COLO829 (cell line): ENCODE results near the gene EPS8L3.

Source experiments
- DNase-seq: peaks from one replicate; pipeline ENCODE4 v3.0.0; 2012; ENCODE audit warnings: low spot score

EPS8L3 gene

DNA sequence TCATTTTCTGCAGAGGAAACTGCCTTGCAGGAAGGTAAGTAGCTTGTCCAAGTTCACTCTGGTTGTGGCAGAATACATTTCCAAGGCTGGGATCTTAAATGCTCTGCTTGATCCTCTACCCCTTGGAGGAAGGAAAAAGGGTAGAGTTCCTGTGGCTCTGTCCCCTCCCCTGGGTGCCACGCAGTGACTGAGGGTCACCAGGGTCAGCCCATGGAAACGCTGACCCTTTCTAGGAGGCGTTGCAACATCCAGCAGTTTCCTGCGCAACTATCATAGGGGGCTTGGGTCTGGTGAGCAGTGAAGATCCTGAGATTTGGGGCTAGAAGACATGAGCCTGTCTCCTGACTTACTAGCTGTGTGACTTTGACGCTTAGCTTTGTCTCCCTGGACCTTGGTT, 29.4 kb upstream of the EPS8L3 start:
- DNase-seq = no peak

DNA sequence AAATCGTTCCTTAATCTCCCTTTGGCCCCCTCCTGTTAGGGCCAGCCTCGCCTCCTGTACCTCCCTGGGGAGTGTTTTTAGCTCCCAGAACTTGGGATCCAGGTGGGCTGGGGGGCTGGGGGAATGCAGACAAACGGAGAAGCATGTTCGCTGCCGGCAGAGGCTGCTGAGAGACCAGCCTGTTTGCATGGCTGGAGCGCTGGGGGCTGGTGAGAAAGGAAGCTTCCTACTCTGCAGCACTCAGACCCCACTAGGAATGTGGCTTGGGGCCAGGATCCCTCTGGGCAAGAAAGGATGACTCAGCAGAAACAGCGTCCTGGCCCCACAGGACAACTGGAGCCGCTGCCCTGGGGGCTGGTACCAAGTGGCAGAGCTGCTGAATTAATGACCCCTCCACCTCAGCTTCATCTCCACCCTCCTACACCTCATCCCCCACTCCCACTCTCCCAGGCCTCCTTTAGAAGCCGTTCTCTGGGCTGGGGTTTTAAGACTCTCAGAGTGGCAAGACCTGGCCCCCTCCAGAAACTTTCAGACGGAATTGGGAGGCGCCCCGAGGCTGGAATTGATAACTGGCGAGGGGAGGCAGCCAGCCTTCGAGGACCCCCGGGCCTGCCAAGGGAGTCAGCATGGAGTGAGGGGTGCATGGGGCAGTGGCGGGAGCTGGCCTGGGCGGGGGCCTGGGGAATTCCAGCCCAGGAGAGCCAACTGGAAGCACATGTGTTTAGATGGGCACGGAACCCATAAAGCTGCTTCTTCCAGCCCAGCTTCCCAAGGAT, 28.5 kb upstream of the EPS8L3 start:
- peak; percentile 49 for DNase-seq

DNA sequence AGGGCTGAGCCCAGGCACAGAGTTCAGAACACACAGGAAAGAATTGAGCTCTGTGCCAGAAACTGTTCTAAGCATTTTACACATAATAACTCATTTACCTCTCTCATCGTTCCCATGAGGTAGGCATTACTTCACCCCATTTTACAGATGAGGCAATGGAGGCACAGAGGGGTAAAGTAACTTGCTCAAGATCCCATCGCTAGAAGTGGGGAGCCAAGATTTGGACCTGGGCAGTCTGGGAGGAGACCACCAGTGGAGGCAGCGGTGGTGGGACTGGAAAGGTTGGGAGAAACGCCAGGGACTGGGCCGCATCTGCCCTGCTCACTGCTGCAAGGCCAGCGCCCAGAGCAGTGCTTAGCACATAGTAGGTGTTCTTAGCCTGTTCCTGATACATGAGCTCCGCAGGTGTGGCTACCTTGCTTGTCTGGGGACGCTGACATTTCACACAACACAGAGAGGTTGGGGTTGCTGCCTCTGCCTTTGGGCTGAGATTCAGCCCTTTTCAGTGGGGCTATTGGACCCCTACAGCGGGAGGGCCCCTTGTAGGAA, 27.8 kb upstream of the EPS8L3 start:
- no peak for DNase-seq

DNA sequence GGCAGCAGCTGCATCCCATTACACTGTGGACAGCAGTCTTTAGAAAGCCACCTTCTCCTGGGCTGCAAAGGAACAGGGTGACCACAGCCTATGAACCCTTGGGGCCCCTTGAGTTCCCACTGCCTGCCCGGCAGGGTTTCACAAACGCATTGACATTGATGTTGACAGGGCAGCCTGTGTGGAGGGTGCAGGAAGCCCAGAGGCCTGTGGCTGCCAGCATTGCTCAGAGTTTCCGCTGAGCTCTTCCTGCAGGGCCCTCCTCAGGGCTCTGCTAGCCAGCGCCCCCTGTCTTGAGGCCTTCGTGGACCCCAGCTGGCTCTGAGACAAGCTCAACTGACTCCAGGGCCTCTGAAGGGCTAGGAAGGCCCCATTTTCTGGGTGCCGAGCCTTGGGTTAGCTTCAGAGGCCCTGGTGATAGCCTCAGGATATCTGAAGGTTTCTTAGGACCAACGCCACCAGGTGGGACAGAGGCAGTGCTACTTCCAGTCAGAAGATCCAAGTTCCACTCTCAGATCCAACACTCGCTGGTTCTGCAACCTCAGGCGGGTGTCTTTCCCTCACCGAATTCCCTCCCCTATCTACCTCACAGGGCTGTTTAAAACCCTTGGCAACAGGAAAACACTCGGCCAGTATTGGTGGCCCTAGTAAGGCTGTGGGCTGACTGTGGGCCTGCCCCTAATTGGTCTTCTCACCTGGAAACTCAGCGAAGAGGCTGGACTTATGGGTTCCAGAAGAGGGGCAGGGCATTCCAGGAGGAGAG, 27.2 kb upstream of the EPS8L3 start:
- no peak for DNase-seq

DNA sequence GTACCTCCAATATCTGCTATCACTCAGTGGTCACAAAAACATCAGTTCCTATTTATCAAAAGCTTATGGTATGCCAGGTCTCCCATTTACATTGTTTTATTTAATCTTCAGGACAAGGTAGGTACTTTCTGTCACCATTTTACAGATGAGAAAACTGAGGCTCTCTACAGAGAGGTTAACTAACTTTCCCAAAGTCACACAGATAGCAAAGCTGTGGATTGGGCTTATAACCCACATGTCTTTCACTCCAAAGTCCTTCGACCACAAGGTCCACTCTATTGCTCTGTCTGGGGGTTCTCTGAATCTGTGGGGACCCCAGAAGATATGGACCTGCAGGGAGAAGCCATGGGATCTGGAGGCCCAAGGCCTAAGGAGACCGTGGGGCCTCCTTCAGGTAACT, 26.6 kb upstream of the EPS8L3 start:
- no peak for DNase-seq

DNA sequence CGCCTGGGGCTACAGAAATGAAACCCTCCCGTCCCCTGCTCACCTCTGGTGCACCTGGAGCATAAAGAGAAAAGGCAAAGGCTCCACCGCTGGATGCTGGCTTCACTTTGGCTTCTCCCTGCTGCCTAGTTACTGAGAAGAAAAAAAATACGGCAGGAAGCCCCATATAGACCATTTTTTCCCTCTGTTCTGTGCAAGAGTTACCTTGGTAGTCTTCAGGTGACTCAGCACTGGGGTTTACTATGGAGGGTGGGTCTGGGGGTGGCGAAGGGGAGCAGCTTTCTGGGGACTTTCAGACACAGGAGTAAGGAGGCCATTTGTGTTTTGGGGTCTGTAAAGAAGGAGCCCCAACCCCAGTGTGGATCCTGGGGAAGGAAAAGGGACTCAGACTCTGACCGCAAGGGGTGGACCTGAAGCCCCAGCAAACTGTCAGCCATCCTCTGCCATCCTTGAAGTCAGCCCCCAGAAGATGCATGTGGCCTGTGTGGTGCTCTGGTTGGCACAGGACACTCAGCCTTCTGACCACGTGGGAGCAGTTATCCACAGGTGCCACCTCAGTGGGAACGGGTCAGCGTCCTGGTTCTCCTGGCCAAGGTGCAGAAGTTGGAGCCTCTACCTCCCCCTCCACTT, 25.9 kb upstream of the EPS8L3 start:
- no peak for DNase-seq

DNA sequence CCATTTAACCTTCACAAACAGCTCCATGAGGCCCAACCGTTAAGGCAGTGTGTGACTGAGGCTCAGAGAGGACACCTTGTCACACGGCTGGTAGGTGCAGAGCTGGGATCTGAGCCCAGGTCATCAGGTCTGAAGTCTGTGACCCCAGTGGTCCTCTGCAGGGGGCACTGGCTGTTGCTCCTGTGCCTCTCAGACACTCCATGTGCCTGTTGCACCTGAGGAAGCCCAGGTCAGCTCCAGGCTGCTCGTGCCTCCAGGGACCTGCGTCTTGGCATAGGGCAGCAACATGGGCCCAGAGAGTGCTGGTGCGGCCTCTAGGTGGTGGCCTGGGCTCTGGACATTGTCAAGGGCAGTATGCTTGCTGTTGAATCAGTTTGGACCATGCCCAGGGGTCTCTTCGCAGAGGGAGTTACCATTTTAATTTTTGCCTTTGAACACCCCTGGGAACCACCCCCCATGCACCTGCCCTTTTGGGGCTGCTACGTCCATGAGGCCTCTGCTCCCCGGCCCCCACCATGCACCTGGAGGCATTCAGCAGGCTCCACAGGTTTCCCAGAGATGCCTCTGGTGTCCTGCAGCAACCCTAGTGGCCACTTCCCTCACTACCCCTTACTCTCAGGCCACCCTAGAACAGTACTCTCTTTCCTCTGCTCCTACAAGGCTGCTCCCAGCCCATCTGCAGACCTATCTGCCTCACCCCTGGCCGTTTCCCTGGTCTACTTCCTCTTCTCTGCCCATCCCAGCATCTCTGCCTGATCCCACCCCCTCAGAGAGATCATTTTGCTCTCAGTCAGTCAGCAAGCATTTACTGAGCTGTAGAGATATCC, 25.2 kb upstream of the EPS8L3 start:
- DNase-seq = no peak

DNA sequence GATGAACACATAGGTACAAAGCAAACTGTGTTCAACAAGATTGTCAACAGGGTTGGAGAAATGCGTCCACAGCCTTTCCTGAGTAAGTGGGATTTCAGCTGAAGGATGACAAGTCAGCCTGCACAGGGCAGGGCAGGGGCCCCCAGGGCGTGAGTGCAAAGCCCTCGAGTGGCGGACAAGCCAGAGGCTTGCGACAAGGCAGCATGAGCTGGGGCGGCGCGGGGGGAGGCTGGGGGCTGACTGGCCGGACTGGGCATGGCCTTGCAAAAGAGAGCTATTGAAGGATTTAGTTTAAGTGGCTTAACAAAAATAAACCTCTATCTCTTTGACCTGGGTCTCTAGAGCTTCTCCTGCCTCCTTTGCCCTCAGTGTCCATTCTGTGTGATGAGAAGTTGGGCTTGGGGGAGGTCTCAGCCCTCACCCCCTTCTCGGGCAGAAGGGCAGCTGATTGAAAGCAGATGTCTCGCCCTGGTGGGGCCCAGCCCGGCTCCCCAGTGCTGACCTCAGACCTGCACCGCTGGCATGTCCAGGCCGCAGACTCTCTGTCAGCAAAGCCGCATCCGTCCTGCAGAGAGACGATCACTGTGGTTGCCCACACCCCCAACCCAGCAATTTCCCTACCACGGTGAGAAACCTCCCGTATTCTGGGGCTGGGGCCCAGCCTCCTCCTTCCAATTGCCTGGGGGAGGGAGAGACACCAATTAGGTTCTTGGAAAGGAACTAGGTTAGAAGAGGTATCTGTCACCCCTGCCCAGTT, 24.3 kb upstream of the EPS8L3 start:
- DNase-seq = no peak

DNA sequence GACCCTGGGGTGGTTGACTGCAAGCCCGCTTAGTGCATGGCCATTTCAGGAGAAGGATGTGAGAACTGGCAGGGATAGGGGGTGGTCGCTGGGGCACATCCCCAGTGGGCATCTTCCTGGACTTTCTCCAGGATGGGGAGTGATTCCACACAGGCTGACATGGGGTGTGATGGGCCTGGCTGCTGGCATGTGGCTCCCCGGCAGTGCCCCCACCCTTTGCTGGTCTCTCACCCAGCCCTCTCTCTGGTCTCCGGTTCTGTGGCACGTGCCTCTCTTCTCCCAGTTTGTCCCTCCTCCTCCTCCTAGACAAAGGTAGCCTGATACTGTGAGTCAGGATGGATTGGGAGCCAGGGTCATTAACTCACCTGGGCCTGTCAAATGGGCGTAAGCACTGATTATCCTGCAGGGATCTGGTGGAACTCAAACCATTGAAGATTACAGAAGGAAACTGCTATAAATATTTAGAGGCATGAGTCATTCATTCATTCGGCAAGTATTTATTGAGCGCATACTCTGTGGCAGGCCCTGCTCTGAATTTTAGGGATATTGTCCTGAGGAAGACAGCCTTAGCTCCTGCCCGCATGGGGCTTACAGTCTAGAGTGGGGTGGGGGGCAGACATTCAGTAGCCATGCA, 23.6 kb upstream of the EPS8L3 start:
- DNase-seq = no peak

DNA sequence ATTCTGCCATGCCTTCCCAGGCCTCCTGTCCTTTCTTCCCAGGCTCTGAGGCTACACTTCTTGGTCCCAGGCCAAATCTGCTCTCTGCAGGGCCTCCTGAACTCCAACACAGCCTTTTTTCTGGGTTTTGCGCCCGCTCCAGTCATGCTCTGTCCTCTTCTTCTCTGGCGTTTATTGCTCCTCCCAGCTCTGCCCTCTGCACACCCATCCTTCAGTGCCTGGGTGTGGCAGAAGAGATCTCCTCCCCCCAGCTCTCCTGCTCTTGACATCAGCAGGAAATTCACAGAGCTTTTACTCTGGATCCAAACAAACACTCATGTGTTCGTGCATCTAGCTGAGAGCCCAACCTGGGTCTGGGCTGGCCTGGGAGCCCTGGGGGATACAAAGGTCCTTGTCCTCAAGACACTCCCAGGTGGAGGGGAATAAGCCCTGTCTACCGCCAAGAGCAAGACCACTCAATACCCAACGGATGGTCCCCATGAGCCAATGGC, 22.9 kb upstream of the EPS8L3 start:
- peak; percentile 32 for DNase-seq

DNA sequence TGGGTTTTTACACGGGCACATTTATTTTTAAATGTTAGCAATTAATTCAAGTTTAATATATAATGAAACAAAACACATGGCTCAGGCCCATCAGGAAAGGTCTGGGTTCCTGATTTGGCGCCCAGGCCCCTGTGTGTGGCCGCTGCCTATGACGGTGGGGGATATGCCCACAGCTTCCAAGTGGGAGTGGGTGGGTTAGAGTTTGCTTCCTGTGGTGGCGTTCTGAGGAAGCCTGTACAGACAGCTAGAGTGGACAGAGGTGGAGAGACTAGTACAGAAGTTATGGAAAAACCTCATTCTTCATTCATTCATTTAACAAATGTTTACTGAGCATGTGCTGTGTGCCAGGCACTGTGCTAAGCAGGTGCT, 22.4 kb upstream of the EPS8L3 start:
- DNase-seq = no peak

DNA sequence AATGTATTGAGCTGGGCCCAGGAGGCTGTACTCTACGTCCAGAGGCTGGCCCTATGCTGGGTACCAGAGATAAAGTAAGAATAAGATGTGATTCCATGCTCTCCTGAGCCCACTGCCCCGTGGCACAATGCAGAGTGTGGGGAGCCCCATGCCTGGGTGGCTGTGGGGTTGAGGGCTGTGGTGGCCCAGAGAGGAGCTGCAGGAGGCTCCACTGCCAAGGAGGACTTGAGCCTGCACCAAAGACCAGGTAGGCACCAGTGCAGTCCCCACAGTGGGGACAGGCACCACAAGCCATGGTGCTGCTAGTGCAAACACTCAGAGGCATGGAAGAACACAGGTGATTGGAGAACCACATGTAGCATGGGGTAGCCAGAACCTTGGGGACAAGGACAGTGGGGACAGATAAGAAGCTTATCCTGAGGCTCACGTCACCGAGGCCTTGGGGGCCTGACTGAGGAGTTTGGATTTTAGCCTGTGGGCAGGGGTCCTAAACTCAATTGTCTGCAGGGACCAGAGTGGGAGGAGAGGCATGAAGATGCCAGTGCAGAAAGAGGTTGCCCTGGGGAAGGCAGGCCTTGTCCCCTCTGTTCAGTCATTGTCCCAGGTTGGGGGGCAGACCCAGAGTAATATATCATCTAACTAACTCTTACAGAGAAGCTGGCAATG, 21.9 kb upstream of the EPS8L3 start:
- DNase-seq = no peak

DNA sequence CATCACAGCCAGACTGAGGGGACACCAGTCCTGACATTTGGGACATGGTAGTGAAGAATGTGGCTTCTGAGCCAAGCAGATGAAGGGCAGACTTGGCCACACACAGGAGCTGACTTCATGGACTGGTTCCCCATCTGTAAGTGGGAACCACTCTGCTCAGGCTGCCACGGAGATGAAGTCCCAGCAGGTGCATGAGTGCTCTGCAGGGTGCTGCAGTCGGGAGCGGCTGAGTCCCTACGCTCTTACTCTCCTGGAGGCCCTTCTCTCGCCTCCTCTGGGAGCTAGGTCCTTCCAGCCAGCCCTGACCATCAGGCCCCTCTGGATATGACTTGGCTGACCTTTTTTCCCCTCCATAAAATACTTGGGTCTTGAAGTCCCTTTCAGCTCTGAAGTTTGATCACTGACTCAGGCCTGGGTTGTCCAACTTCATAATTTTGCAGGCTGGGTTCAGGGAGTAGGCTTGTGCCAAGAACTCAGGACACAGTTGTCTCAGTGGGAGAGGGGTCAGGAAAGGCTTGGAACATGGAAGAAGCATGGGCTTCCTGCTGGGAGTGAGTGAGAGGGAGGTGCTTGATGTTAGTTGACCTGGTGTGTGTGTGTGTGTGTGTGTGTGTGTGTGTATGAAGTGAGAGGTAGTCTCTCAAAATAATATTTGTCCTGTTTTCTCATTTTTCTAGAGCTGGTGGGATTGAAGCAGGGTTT, 21.0 kb upstream of the EPS8L3 start:
- no peak for DNase-seq

DNA sequence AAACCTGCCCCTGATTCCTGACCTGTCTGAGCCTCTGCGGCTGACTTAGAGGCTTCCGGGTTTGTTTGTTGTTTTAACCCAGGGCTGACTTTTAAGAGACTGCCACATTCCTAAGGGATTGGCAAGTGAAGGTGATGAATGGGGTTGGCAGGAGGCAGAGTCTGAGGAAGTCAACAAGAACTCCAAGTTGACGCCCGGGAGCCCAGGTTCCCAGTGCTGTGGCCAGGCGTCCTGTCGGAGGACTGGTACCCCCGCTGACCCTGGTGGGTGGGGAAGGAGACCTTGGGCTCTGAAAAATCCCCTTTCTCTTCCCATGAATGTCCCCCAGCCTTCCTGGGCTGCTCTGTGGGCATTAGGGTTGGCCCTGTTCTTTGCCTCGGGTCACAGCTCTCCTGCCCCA, 19.7 kb upstream of the EPS8L3 start:
- DNase-seq = no peak

DNA sequence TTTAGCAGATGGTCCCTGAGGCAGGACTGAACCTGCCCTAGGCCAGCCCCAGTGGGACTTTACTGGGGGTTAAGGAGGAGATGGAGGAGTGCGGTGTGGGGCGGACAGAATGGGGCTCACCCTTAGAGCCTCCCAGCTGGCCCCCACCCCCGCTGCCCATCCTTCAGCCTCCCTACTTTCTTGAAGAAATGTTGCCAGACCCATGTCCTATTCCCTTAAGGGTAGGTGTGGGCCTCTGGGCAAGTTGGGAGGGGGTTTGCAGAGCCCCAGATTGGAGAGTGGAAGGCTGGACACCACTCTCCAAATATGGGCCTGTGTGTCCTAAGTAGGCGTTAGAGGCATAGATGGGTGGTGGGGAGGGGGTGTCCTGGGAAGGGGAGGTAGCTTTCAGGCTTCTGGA, 19.2 kb upstream of the EPS8L3 start:
- no peak for DNase-seq

DNA sequence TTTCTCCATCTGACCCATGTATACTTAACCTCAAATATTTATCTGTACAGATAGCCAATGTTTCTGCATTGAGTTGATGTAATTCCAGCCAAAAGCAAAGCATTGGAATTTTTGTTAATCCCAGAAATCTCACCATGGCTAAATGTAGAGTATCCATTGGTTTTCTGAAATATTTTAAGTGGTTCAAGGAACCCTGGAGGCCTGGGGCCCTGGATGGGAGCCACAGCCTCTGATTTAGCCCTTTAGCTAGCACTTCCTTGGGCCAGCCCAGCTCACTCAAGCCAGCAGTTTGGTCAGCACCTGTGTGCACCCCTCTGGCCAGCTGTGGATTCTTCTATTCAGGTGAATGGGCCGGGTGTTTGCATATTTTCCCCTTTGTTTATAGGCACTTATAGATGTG, 18.8 kb upstream of the EPS8L3 start:
- DNase-seq = no peak

DNA sequence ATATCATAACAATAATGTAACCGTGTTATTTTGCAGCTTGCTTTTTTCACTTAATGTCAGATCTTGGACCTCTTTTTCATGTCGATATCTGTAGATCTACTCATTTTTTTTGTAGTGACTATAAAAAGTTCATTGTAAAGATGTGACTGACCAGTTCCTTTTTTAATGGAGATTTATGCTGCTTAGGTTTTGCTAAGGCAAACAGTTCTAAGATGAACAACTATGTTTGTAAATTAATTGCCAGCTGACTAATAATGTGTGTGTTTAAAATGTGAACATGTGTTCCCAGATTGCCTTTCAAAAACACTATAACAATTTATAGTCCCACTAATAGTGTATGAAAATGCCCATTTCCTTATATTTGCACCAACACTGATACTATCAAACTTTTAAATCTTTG, 18.1 kb upstream of the EPS8L3 start:
- DNase-seq = no peak

DNA sequence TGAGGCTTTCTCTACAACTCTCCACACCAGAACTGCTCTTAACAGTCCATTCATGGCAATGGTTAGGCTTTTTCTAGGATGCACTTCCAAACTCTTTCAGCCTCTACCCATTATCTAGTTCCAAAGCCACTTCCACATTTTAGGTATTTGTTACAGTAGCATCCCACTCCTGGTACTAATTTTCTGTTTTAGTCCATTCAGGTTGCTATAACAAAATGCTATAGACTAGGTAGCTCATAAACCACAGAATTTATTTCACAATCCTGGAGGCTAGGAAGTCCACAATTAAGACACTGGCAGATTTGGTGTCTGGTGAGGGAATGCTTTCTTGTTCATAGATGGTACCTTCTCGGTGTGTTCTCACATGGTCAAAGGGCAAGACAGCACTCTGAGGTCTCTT, 17.3 kb upstream of the EPS8L3 start:
- DNase-seq = no peak

DNA sequence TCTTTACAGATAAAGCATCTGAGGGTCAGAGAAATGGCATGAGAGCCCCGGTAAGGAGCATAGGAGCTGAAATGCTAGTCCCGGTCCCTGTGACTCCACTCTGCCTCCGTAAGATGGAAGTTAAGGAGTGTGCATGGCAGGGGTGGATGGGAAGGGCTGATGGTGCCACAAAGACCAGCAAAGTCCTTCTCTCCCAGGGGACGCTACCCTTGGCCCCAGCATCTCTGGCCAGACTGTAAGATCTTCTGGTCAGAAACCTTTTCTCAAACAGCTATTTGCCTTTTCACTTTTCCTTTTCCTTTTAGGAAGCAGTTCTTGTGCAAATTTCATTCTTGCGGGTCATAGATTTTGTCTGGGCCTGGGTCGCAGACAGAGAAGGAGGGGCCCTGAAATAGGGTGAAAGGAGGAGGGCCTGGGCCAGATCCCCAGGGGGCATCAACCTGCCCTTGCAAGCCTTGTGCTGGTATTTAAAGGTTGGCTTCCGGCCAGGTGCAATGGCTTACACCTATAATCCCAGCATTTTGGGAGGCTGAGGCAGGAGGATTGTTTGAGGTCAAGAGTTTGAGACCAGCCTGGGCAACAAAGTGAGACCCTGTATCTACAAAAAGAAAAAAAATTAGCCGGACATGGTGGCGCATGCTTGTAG, 14.4 kb upstream of the EPS8L3 start:
- no peak for DNase-seq
